ENCODE results near the gene NPAS3. TPM values are rescaled to one million over a fixed set of nuclear protein-coding genes. Genes with fewer than 3 reads are reported as not detected.

The NPAS3 gene
- total and polyA plus RNA-seq, 2 of the 8 experiments (the other 6 are each of a cell fraction or from before 2014, with no cell fraction given) = 0.11 to 0.60 TPM

DNA sequence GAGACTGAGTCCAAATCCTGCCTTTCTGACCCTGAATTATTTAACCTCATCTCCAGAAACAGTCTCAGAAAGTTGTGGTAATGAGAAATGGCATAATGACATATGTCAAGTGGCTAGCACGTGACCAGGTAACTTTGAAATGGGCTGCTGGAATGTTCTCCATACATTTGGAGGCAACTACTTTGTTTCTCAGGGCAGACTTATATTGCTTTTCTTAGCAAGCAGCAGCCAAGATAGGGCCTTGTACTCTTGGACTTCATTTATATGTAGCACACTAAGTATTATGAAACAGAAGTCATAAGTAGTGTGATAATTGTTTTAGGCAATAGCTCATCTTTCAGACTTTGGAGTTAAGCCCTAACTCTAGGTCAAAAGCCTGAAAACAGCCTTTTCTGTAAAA is 494.7 kb downstream of the NPAS3 start:
- no peak for DNase-seq (ENCODE audit: low read depth in 1 of 2, low spot score in 2 of 2)
- Histone ChIP-seq H3K18ac (ENCODE audit: extremely low read depth, low read length) (no peak overlapping the region), H3K56ac (replicated peaks; ENCODE audit: insufficient read length, low read depth, low read length) (no peak overlapping the region), H2BK20ac (ENCODE audit: low read length) (no peak overlapping the region), H3K79me1 (ENCODE audit: low read depth, low read length) (no peaks in the 10 kb centered on the region), H3K27me3 (replicated peaks in 1 of 4; ENCODE audit: control insufficient read depth in 3 of 4, extremely low read depth in 1 of 4, insufficient read depth in 3 of 4, low read length in 3 of 4) (no peaks in the 10 kb centered on the region), H4K5ac (ENCODE audit: insufficient read length, low read depth, low read length) (no peak overlapping the region), H3K23me2 (ENCODE audit: low read depth, low read length) (no peaks in the 10 kb centered on the region), H3K79me2 (ENCODE audit: control insufficient read depth in 1 of 2, insufficient read depth in 2 of 2, low read length in 2 of 2) (no peaks in the 10 kb centered on the region), H2BK5ac (ENCODE audit: low read depth, low read length) (no peak overlapping the region), H2AFZ (ENCODE audit: low read length) (no peak overlapping the region), H2AK5ac (ENCODE audit: low read depth, low read length) (no peak overlapping the region), H4K91ac (replicated peaks; ENCODE audit: insufficient read length, low read length) (no peak overlapping the region), H2BK12ac (ENCODE audit: low read depth, low read length) (no peak overlapping the region), H3K4me1 (replicated peaks in 1 of 4; ENCODE audit: control insufficient read depth in 3 of 4, insufficient read depth in 4 of 4, low read length in 3 of 4) (no peaks in the 10 kb centered on the region), H4K20me1 (replicated peaks in 1 of 2; ENCODE audit: control insufficient read depth in 1 of 2, insufficient read depth in 2 of 2, low read length in 2 of 2) (no peaks in the 10 kb centered on the region), H3K4me3 (ENCODE audit: extremely low read depth in 1 of 4, insufficient read depth in 2 of 4, low read depth in 3 of 4, low read length in 4 of 4) (no peak overlapping the region), H3K9me3 (ENCODE audit: insufficient read depth in 2 of 2, low read depth in 1 of 2, low read length in 1 of 2) (no peaks in the 10 kb centered on the region), H4K8ac (ENCODE audit: extremely low read depth, insufficient read depth, low read length) (no peak overlapping the region), H3K4ac (replicated peaks; ENCODE audit: insufficient read length, low read depth, low read length) (no peak overlapping the region), H2BK15ac (ENCODE audit: low read length) (no peak overlapping the region), H3K36me3 (ENCODE audit: control insufficient read depth in 2 of 4, insufficient read depth in 4 of 4, low read length in 3 of 4) (no peaks in the 10 kb centered on the region), H3K9ac (replicated peaks in 1 of 4; ENCODE audit: extremely low read depth in 1 of 4, low read depth in 3 of 4, low read length in 3 of 4) (no peak overlapping the region), H2BK120ac (replicated peaks; ENCODE audit: low read depth, low read length) (no peak overlapping the region), H3K4me2 (ENCODE audit: insufficient read depth in 1 of 2, low read depth in 2 of 2, low read length in 2 of 2) (no peak overlapping the region), H3K23ac (ENCODE audit: insufficient read length) (no peak overlapping the region), H3K27ac (ENCODE audit: low read depth, low read length) (no peak overlapping the region), H3K14ac (ENCODE audit: insufficient read length) (no peak overlapping the region)
- no peak for FAIRE-seq
- WGBS, 2 experiments (ENCODE audit: extremely low coverage in 1 of 2, insufficient coverage in 1 of 2, insufficient read length in 1 of 2, insufficient replicate concordance in 2 of 2, low coverage in 1 of 2, low lambda C conversion rate in 2 of 2, missing lambda C conversion rate in 1 of 2) = 92% methylated on average over 1 of the region's 1 CpG; no CpG with 5 or more reads in 1 of the 2 experiments
- ChIA-PET POLR2A (ENCODE audit: partially characterized antibody) (no interaction called here), CTCF (ENCODE audit: partially characterized antibody) (no interaction called here)
- no peak for TF ChIP-seq SP4 (IDR thresholded peaks at IDR 0.05; ENCODE audit: low read length)
- no peak for TF ChIP-seq PHF8 (conservative IDR thresholded peaks at IDR 0.05; ENCODE audit: low read depth, low read length)
- no peak for TF ChIP-seq SP1 (IDR thresholded peaks at IDR 0.05; ENCODE audit: low read depth, low read length)
- TF ChIP-seq NRF1 (IDR thresholded peaks at IDR 0.05; ENCODE audit: low read depth, low read length) = no peak
- no peak for TF ChIP-seq SP2 (IDR thresholded peaks at IDR 0.05; ENCODE audit: low read length)
- no peak for TF ChIP-seq CHD2 (IDR thresholded peaks at IDR 0.05; ENCODE audit: low read length)
- TF ChIP-seq SIX5 (IDR thresholded peaks at IDR 0.05; ENCODE audit: low read depth, low read length) = no peak
- no peak for TF ChIP-seq SAP30 (IDR thresholded peaks at IDR 0.05; ENCODE audit: insufficient read depth, insufficient replicate concordance, low read length)

Data from H1 (cell line).